Common myeloid progenitor, CD34-positive (primary cell): ENCODE measurements around the gene NPAS2.

Source experiments
- CTCF ChIA-PET: fragments of 350-600 bp; sonication (Branson Sonifier 250); formaldehyde crosslinking; loops from one replicate; lab custom pipeline; 2021; ENCODE audit warnings: antibody characterized with exemption; lab: Charles Lee
- POLR2A ChIA-PET: fragments of 350-600 bp; sonication (Branson Sonifier 250); formaldehyde crosslinking; loops from one replicate; lab custom pipeline; 2021; ENCODE audit warnings: antibody characterized with exemption; lab: Charles Lee
- DNase-seq, 3 donors: peaks; one replicate each; pipeline versions ENCODE4 v3.0.0 to v3.0.0-alpha.2; 2013
- H3K27ac ChIP-seq, 2 experiments: 1 replicate in 1 of 2; 2 replicates in 1 of 2; pipeline ENCODE4 v1.7.0; 2013; ENCODE audit warnings: inconsistent platforms in 2 of 2, low read length in 2 of 2, mild to moderate bottlenecking in 2 of 2, low read depth in 1 of 2, moderate library complexity in 1 of 2; ENCODE audit not compliant: severe bottlenecking in 2 of 2, insufficient read depth in 1 of 2, poor library complexity in 1 of 2
- H3K27me3 ChIP-seq, 5 experiments: replicated peaks in 2 of 5; 1 replicate in 3 of 5; 2 replicates in 2 of 5; pipeline versions ENCODE4 v1.6.1 to v1.7.0; 2013; ENCODE audit warnings: low read length in 4 of 5, mild to moderate bottlenecking in 2 of 5, moderate library complexity in 2 of 5, inconsistent platforms in 1 of 5; ENCODE audit not compliant: insufficient read depth in 5 of 5, control insufficient read depth in 4 of 5
- H3K36me3 ChIP-seq, 4 experiments: 1 replicate in 2 of 4; 2 replicates in 2 of 4; pipeline versions ENCODE4 v1.6.1 to v1.7.0; 2013; ENCODE audit warnings: low read length in 3 of 4, control low read depth in 1 of 4, mild to moderate bottlenecking in 1 of 4; ENCODE audit not compliant: control insufficient read depth in 4 of 4, insufficient read depth in 4 of 4
- H3K4me1 ChIP-seq, 4 experiments: 1 replicate in 3 of 4; 2 replicates in 1 of 4; pipeline versions ENCODE4 v1.6.1 to v1.7.1; 2013; ENCODE audit warnings: low read length in 3 of 4, mild to moderate bottlenecking in 3 of 4, control low read depth in 1 of 4, inconsistent platforms in 1 of 4, moderate library complexity in 1 of 4; ENCODE audit not compliant: control insufficient read depth in 4 of 4, insufficient read depth in 4 of 4; ENCODE audit errors: control extremely low read depth in 1 of 4
- H3K4me3 ChIP-seq, 7 experiments: 1 replicate in 4 of 7; 2 replicates in 3 of 7; pipeline versions ENCODE4 v1.5.1 to v1.7.0; 2013; ENCODE audit warnings: mild to moderate bottlenecking in 7 of 7, low read length in 6 of 7, moderate library complexity in 6 of 7, inconsistent platforms in 2 of 7, low read depth in 2 of 7, control low read depth in 1 of 7; ENCODE audit not compliant: insufficient read depth in 4 of 7, control insufficient read depth in 1 of 7; ENCODE audit errors: extremely low read depth in 1 of 7
- H3K9me3 ChIP-seq, 5 experiments: 1 replicate in 4 of 5; 2 replicates in 1 of 5; pipeline versions ENCODE4 v1.6.1 to v1.7.1; 2013; ENCODE audit warnings: low read length in 4 of 5, mild to moderate bottlenecking in 2 of 5, inconsistent platforms in 1 of 5, low read depth in 1 of 5, moderate library complexity in 1 of 5; ENCODE audit not compliant: control insufficient read depth in 4 of 5, insufficient read depth in 2 of 5; ENCODE audit errors: control extremely low read depth in 1 of 5
- WGBS: methylation state at CpG from one replicate; pipeline ENCODE4 v1.1.5; 2013; ENCODE audit not compliant: insufficient coverage; 5-methylcytosine and 5-hydroxymethylcytosine counted together

NPAS2 gene

GRCh38 chr2:100785626-100786296 is 34.2 kb upstream of the NPAS2 start:
- no peak overlapping the region for H3K4me3 ChIP-seq

DNA sequence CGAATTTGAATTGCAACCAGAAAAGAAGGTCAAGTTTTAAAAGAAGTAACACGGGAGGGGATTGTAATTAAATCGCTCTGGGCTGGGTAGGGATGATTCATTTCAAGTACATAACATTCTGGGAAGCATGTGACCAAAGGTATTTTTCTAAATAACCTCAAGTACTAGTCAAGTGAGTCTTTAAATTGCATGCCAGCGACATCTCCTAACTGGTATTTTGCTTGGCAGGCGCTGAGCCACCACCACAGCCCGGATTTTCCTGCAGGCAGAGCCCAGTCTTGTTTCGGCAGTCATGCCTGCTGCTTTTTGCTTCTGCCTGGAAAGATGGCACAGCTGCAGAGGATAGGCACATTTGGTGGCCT is 33.7 kb upstream of the NPAS2 start:
- Histone ChIP-seq H3K36me3 (no peaks in the 10 kb centered on the region), H3K9me3 (no peaks in the 10 kb centered on the region), H3K27me3 (no peaks in the 10 kb centered on the region), H3K27ac (no peak overlapping the region), H3K4me1 (peaks cover 0 to 5% (median 0%) of the 10 kb centered on the region in 4 experiments), H3K4me3 (no peak overlapping the region)
- ChIA-PET POLR2A (no interaction called here), CTCF (no interaction called here)
- DNase-seq: no peak
- 90% methylated on average over 7 of the region's 7 CpGs for WGBS

More at GRCh38 chr2:100785626-100786296, 34.2 kb upstream of the NPAS2 start:
- ChIA-PET CTCF (no interaction called here), POLR2A (no interaction called here)
- DNase-seq: no peak
- Histone ChIP-seq H3K9me3 (no peaks in the 10 kb centered on the region), H3K4me1 (peaks cover 0 to 10% (median under 1%) of the 10 kb centered on the region in 4 experiments), H3K36me3 (no peaks in the 10 kb centered on the region), H3K27ac (no peak overlapping the region), H3K27me3 (no peaks in the 10 kb centered on the region)
- 96% methylated on average over 8 of the region's 10 CpGs for WGBS

DNA sequence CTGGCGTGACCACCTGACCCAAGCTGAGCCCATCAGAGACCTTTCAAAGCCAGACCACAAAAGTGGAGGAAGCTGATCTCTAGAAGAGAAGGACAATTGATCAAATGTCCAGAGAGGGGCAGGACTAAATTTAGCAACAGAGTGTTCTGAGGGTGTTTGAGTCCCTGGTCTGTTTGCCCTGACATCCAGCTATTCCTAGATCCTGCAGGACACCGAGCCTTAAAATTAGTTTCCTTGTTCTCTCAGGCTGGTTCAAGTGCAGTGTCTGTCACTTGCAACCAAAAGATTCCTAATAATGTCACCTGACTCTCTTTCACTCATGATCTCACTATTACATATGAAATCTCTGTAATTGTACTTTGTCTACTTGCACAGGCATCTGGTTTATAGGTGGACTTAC is 33.0 kb upstream of the NPAS2 start:
- no peak for DNase-seq
- ChIA-PET CTCF (no interaction called here), POLR2A (no interaction called here)
- Histone ChIP-seq H3K36me3 (no peaks in the 10 kb centered on the region), H3K27me3 (peaks cover 0 to 3% (median 0%) of the 10 kb centered on the region in 5 experiments), H3K4me1 (no peaks in the 10 kb centered on the region), H3K4me3 (no peak overlapping the region), H3K9me3 (no peaks in the 10 kb centered on the region), H3K27ac (no peak overlapping the region)
- 100% methylated on average over 1 of the region's 2 CpGs for WGBS

DNA sequence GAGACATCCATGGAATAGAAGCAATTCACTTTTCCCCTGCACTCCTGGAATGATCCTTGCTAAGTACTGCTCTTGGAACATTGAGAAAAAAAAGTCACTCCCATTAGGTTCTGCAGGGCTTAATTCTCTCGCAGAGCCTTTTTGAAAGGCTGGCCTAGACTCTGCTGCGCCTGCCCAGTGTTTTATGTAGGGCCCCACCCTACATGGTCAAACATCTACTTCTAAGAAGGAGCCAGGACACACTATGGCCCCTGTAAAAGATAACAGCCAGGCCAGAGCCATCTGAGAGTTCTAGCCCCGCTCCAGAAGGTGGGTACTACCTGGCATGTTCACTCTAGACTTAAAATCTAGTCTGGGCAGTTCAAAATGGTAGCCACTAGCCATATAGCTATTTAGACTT is 30.6 kb upstream of the NPAS2 start:
- peaks cover 0 to 5% (median 2%) of the 10 kb centered on the region in 5 experiments for H3K27me3 ChIP-seq
- no peak overlapping the region for H3K4me3 ChIP-seq
- CTCF ChIA-PET: no interaction called here
- POLR2A ChIA-PET: no interaction called here
- H3K4me1 ChIP-seq: no peaks in the 10 kb centered on the region
- WGBS: 100% methylated on average over 2 of the region's 3 CpGs
- H3K27ac ChIP-seq: no peak overlapping the region
- no peaks in the 10 kb centered on the region for H3K36me3 ChIP-seq
- no peak for DNase-seq
- H3K9me3 ChIP-seq: no peaks in the 10 kb centered on the region

- Histone ChIP-seq H3K27ac (no peak overlapping the region), H3K36me3 (no peaks in the 10 kb centered on the region), H3K4me1 (no peaks in the 10 kb centered on the region), H3K27me3 (peaks cover 0 to 12% (median 6%) of the 10 kb centered on the region in 5 experiments), H3K4me3 (no peak overlapping the region), H3K9me3 (no peaks in the 10 kb centered on the region)
- ChIA-PET CTCF (no interaction called here), POLR2A (no interaction called here)
- WGBS: 92% methylated on average over 10 of the region's 10 CpGs
- DNase-seq: no peak
Measured at GRCh38 chr2:100791294-100791935, 28.5 kb upstream of the NPAS2 start.

DNA sequence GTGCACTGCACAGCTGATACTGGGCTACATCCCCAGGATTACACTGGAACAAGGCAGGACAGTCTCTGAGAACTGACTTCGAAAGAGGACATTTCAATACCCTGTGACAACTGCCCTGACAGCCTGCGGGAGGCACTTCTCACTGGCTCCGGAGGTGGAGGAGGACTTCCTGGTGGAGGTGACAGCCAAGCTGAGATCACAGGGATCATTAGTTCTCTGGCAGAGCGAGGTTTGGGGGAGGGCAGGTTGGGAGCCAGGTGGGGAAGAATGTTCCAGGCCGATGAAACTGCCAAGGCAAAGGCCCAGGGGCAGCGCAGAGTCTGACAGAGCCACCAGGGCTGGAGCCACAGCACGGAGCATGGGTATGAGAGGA is 28.0 kb upstream of the NPAS2 start:
- Histone ChIP-seq H3K4me1 (no peaks in the 10 kb centered on the region), H3K27me3 (peaks cover 0 to 12% (median 6%) of the 10 kb centered on the region in 5 experiments), H3K36me3 (no peaks in the 10 kb centered on the region), H3K4me3 (no peak overlapping the region), H3K27ac (no peak overlapping the region), H3K9me3 (no peaks in the 10 kb centered on the region)
- no peak for DNase-seq
- WGBS: 96% methylated on average over 6 of the region's 7 CpGs
- ChIA-PET POLR2A (no interaction called here), CTCF (no interaction called here)

DNA sequence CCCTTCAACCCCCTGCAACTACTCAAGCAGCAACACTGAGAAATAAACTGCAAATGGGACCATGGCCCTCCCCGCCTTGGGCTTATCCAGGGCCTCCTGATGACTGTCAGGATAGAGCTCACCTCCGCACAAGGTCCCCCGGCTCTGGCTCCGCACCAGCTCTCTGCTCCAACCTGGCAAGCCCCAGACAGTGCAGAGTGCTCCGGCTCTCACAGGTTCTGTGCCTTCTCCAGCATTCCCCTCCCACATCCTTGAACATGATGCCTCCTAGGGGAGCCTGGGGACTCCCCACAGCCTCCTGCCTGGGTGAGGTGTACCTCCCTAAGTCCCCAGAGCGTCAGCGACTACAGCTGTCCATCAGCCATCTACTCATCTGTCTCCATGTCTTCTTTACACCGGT is 26.7 kb upstream of the NPAS2 start:
- Histone ChIP-seq H3K27ac (no peak overlapping the region), H3K4me3 (no peak overlapping the region), H3K27me3 (peaks cover 0 to 14% (median 6%) of the 10 kb centered on the region in 5 experiments), H3K9me3 (no peaks in the 10 kb centered on the region), H3K36me3 (no peaks in the 10 kb centered on the region), H3K4me1 (no peaks in the 10 kb centered on the region)
- WGBS: 96% methylated on average over 8 of the region's 8 CpGs
- ChIA-PET POLR2A (no interaction called here), CTCF (no interaction called here)
- no peak for DNase-seq
